Stomach (tissue), 9 donors: Measurements from ENCODE around the gene RNF225. TPM values are rescaled to one million over a fixed set of nuclear protein-coding genes. Genes with fewer than 3 reads are reported as not detected.

ENCODE experiments used
- DNase-seq, 2 donors: peaks; one replicate each; pipeline versions ENCODE4 v3.0.0 to v3.0.0-alpha.2; 2013 to 2019
- H3K27ac ChIP-seq, 5 donors: fragments of 200-600 bp in 4 of 5; sonication (generic) in 4 of 5; one replicate each; pipeline ENCODE4 v1.5.1; 2013 to 2019; ENCODE audit warnings: mild to moderate bottlenecking in 1 of 5, moderate library complexity in 1 of 5
- H3K27me3 ChIP-seq, 3 donors: fragments of 200-600 bp; sonication (generic); one replicate each; pipeline ENCODE4 v1.5.1; 2017 to 2019; ENCODE audit warnings: mixed run types in 1 of 3
- H3K36me3 ChIP-seq, 4 donors: fragments of 200-600 bp; sonication (generic); 1 replicate in 3 of 4; 2 replicates in 1 of 4; pipeline ENCODE4 v1.5.1; 2016 to 2019
- H3K4me1 ChIP-seq, 4 donors: fragments of 200-600 bp; sonication (generic); one replicate each; pipeline ENCODE4 v1.5.1; 2016 to 2019
- H3K4me3 ChIP-seq, 4 donors: fragments of 200-600 bp; sonication (generic) in 3 of 4; one replicate each; pipeline ENCODE4 v1.5.1; 2016 to 2019; ENCODE audit warnings: mild to moderate bottlenecking in 1 of 4
- H3K9me3 ChIP-seq, 4 donors: fragments of 200-600 bp; sonication (generic); one replicate each; pipeline ENCODE4 v1.5.1; 2016 to 2019
- EP300 ChIP-seq: sonication (generic); formaldehyde crosslinking; IDR thresholded peaks from one replicate; pipeline ENCODE4 v1.6.1; 2017; ENCODE audit warnings: antibody characterized with exemption
- POLR2A ChIP-seq, 4 donors: fragments of 450-650 bp; IDR thresholded peaks; one replicate each; pipeline ENCODE4 v1.6.1; 2016; ENCODE audit warnings: antibody characterized with exemption in 4 of 4, control low read depth in 2 of 4, mild to moderate bottlenecking in 1 of 4, moderate library complexity in 1 of 4
- POLR2AphosphoS5 ChIP-seq, 3 donors: sonication (generic); formaldehyde crosslinking; IDR thresholded peaks; one replicate each; pipeline ENCODE4 v1.6.1; 2016; ENCODE audit warnings: antibody characterized with exemption in 3 of 3
- WGBS, 5 donors: extraction: QIAGEN DNeasy Blood & Tissue Kit in 3 of 5; methylation state at CpG; one replicate each; pipeline versions ENCODE4 v1.1.5 to v1.1.7; 2013 to 2018; 5-methylcytosine and 5-hydroxymethylcytosine counted together
- intact Hi-C: fragments of 100-400 bp; cut with DNase I; formaldehyde crosslinking; loops from one replicate; pipeline ENCODE4 v1.15.1; 2023; ENCODE audit warnings: low total_unique reads
- polyA plus RNA-seq, 3 donors: library from polyadenylated mRNA; stranded (reverse); fragments of 200-250 nt; gene quantifications; one replicate each; pipeline ENCODE4 v1.2.3, GENCODE V29; 2013
- total RNA-seq, 5 donors: library from RNA; depleted of rRNA; stranded (reverse); fragments of >200 nt; gene quantifications; one replicate each; pipeline versions ENCODE4 v1.1.0 to v1.2.3, GENCODE V29; 2014 to 2016
- TF ChIP-seq, protein P1 (sequence below), 7 experiments: fragments of 450-650 bp in 4 of 7; fragments of 200-600 bp in 3 of 7; sonication (generic) in 3 of 7; IDR thresholded peaks; one replicate each; pipeline ENCODE4 v1.5.1; 2016 to 2019; ENCODE audit warnings: antibody characterized with exemption in 7 of 7, control low read depth in 2 of 7, mild to moderate bottlenecking in 1 of 7
- donor health status: healthy with polysubstance abuse.
- donor health status: Bipolar disorder and iron deficiency.
- donor health status: healthy.

Gene RNF225
- total and polyA plus RNA-seq, 8 donors: 0.13 TPM; not detected in 7

DNA sequence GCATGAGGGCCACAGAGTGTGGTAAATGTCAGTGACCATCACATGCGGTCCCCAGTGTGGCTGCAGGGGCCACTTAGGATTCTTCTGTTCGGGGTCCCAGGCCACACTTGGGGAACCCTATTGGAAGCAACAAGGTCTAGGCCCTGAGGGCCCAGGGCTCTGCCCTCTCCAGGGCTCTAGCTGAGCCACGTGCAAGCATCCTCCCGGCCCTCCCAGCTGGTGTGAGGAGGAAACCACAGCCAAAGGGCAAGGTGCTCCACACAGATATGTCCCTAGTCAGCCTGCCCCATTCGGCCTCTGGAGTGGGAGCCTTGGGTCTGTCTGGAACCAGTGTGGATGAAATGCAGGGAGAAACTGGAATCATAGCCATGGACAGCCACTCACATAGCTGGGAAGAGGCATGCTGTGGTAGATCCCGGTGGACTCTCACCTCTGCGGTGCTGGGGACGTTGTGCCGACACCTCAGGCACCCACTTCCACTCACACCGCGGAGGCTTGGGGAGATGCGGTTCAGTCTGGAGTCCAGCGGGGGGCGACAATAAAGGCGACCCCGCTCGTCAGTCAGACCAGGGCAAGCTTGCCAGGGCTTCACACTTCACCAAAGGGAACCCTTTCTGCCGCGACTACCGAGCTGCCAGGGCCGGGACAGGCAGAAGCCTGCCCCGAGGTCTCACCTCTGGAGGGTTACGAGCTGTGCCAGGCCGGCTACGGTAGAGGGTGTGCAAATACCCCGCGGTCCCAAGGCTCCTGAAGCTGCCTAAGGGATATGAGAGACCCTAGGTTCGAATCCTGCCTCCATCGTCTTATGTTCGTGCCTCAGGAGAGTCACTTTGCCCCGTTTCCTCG lies 28.6 kb upstream of the RNF225 start:
- TF ChIP-seq POLR2AphosphoS5 (IDR thresholded peaks at IDR 0.05) (no peak), EP300 (no peak), POLR2A (IDR thresholded peaks at IDR 0.05) (no peak)
- TF ChIP-seq, protein P1, sequence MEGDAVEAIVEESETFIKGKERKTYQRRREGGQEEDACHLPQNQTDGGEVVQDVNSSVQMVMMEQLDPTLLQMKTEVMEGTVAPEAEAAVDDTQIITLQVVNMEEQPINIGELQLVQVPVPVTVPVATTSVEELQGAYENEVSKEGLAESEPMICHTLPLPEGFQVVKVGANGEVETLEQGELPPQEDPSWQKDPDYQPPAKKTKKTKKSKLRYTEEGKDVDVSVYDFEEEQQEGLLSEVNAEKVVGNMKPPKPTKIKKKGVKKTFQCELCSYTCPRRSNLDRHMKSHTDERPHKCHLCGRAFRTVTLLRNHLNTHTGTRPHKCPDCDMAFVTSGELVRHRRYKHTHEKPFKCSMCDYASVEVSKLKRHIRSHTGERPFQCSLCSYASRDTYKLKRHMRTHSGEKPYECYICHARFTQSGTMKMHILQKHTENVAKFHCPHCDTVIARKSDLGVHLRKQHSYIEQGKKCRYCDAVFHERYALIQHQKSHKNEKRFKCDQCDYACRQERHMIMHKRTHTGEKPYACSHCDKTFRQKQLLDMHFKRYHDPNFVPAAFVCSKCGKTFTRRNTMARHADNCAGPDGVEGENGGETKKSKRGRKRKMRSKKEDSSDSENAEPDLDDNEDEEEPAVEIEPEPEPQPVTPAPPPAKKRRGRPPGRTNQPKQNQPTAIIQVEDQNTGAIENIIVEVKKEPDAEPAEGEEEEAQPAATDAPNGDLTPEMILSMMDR (IDR thresholded peaks at IDR 0.05): no peak
- Histone ChIP-seq H3K27me3 (no peaks in the 10 kb centered on the region), H3K4me3 (no peak overlapping the region), H3K27ac (no peak overlapping the region), H3K4me1 (peaks cover under 1 to 14% (median 5%) of the 10 kb centered on the region in 4 donors), H3K36me3 (peaks cover 0 to 16% (median 7%) of the 10 kb centered on the region in 4 donors), H3K9me3 (no peaks in the 10 kb centered on the region)
- intact Hi-C loops: no loop called here
- 88 to 93% (median 91%) methylated on average over 28 to 32 of the region's 32 CpGs for WGBS, 5 donors
- peak in 1 of 2 donors; percentile 2 for DNase-seq

DNA sequence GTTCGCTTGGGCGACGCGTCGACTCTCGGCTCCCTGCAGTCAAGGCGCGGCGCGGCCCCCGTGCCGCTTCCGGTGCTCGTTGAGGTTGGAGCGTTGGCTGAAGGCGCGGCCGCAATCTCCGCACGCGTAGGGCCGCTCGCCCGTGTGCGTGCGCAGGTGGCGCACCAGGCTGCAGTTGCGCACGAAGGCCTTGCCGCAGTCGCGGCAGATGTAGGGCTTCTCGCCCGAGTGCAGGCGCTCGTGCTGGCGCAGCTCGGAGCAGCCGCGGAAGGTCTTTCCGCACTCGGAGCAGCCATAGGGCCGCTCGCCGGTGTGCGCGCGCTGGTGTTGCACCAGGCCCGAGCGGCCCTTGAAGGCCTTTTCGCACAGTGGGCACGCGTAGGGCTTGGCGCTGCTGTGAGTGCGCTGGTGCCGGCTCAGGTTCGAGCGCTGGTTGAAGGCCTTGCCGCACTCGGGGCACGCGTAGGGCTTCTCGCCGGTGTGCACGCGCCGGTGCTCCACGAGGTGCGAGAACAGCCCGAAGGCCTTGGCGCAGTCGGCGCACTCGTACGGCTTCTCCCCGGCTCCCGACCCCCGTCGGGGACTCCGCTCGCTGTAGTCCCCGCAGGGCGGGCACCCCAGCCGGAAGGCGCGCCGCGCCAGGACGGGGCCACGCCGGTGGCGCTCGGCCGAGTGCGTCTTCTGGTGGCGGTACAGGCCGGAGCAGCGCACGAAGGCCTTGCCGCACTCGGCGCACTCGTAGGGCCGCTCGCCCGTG lies 27.6 kb upstream of the RNF225 start:
- Histone ChIP-seq H3K4me3 (no peak overlapping the region), H3K9me3 (no peaks in the 10 kb centered on the region), H3K4me1 (peaks cover 0 to 11% (median 3%) of the 10 kb centered on the region in 4 donors), H3K27ac (no peak overlapping the region), H3K36me3 (peaks cover 0 to 16% (median 7%) of the 10 kb centered on the region in 4 donors), H3K27me3 (no peaks in the 10 kb centered on the region)
- TF ChIP-seq EP300: no peak
- no peak for TF ChIP-seq POLR2A (IDR thresholded peaks at IDR 0.05)
- TF ChIP-seq, protein P1 (IDR thresholded peaks at IDR 0.05): no peak
- TF ChIP-seq POLR2AphosphoS5 (IDR thresholded peaks at IDR 0.05): no peak
- WGBS, 5 donors: 52 to 85% (median 73%) methylated on average over 67 to 106 of the region's 106 CpGs
- DNase-seq: peak in 1 of 2 donors; percentile 13
- intact Hi-C loops: no loop called here

DNA sequence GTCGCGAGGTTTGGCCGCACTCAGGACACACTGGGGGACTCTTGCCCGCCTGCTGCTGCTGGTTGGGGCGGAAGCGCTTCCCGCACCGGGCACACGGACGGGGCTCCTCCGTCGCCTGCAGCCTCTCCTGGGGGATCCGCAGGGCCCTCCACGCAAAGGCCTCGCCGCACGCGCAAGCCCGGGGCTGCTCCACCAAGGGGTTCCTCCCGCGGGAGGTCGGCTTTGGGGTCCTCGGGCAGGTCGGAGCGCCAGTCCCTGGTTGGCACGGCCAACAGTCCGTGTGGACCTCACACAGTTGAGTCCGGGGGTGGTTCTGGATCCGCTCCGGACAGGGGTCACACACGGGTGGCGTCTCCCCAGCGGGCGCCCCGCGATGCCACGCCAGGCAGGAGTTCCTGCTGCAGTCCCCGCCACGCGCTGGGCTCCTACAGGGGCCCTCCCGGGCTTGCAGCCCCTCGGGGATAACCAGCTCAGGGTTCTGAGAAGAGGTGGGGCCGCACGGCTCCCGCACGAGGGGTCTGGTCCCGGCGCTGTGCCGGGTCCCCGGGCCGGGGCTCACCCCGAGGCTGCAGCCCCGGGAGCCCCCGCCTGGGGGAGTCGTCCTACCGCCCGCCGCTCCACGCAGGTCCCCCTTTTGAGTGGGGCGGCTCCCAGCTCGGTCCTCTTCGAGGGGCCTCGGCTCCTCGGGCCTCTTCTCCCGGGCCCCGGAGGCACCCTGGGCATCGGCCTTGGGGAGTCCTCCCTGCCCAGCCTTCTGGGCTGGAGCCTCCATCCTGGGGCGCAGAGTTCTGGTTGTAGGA lies 26.7 kb upstream of the RNF225 start:
- WGBS, 5 donors: 84 to 97% (median 89%) methylated on average over 25 to 68 of the region's 68 CpGs
- intact Hi-C loops: no loop called here
- H3K27me3 ChIP-seq: no peaks in the 10 kb centered on the region
- DNase-seq: peak in 1 of 2 donors; percentile 4
- TF ChIP-seq, protein P1 (IDR thresholded peaks at IDR 0.05): no peak
- no peak for TF ChIP-seq POLR2AphosphoS5 (IDR thresholded peaks at IDR 0.05)
- no peak for TF ChIP-seq EP300
- no peak for TF ChIP-seq POLR2A (IDR thresholded peaks at IDR 0.05)
- no peak overlapping the region for H3K27ac ChIP-seq
- H3K9me3 ChIP-seq: no peaks in the 10 kb centered on the region
- no peak overlapping the region for H3K4me3 ChIP-seq
- peaks cover 0 to 16% (median 7%) of the 10 kb centered on the region in 4 donors for H3K36me3 ChIP-seq
- H3K4me1 ChIP-seq: peaks cover 0 to 2% (median 0%) of the 10 kb centered on the region in 4 donors
